NCI-H510A treated with DMSO at 0.1 percent for 48 hours (cell line): ENCODE measurements around the gene SHISA3.

ENCODE experiments used
- DNase-seq: peaks from one replicate; lab custom pipeline; 2025; lab: John Stamatoyannopoulos, UW

Gene SHISA3

GRCh38 chr4:42445038-42445437, 47.8 kb downstream of the SHISA3 start:
- DNase-seq = no peak

GRCh38 chr4:42446823-42447222, 49.5 kb downstream of the SHISA3 start:
- DNase-seq = no peak
